ENCODE measurements around the gene RIC8A. TPM values are rescaled to one million over a fixed set of nuclear protein-coding genes. Genes with fewer than 3 reads are reported as not detected.
A peak's percentile ranks its signal among the peaks of the same experiment; 100 is the strongest.

The RIC8A gene
- total RNA-seq, 1 donor from 2014 or later, result 102 TPM

- intact Hi-C loops (cut with DNase I), result no loop called here
- Histone ChIP-seq H3K27ac (no peak overlapping the region), H3K4me3 (no peak overlapping the region), H3K27me3 (no peaks in the 10 kb centered on the region), H3K36me3 (peaks cover 18 to 22% of the 10 kb centered on the region in 2 donors), H3K4me1 (no peaks in the 10 kb centered on the region), H3K9me3 (no peaks in the 10 kb centered on the region)
- TF ChIP-seq, protein P1, sequence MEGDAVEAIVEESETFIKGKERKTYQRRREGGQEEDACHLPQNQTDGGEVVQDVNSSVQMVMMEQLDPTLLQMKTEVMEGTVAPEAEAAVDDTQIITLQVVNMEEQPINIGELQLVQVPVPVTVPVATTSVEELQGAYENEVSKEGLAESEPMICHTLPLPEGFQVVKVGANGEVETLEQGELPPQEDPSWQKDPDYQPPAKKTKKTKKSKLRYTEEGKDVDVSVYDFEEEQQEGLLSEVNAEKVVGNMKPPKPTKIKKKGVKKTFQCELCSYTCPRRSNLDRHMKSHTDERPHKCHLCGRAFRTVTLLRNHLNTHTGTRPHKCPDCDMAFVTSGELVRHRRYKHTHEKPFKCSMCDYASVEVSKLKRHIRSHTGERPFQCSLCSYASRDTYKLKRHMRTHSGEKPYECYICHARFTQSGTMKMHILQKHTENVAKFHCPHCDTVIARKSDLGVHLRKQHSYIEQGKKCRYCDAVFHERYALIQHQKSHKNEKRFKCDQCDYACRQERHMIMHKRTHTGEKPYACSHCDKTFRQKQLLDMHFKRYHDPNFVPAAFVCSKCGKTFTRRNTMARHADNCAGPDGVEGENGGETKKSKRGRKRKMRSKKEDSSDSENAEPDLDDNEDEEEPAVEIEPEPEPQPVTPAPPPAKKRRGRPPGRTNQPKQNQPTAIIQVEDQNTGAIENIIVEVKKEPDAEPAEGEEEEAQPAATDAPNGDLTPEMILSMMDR (IDR thresholded peaks at IDR 0.05), result no peak
- DNase-seq (ENCODE audit: low spot score in 2 of 2), result no peak
These were observed 48.3 kb downstream of the RIC8A start for GRCh38 chr11:255816-256215.

GRCh38 chr11:256952-257737 is 49.6 kb downstream of the RIC8A start:
- H3K9me3 ChIP-seq, result no peaks in the 10 kb centered on the region
- no peak overlapping the region for H3K4me3 ChIP-seq
- H3K27ac ChIP-seq, result no peak overlapping the region
- intact Hi-C loops (cut with DNase I), result no loop called here
- DNase-seq (ENCODE audit: low spot score in 2 of 2), result peak in 1 of 2 donors; percentile 38
- TF ChIP-seq, protein P1 (IDR thresholded peaks at IDR 0.05), result no peak
- H3K27me3 ChIP-seq, result no peaks in the 10 kb centered on the region
- peaks cover 9 to 10% of the 10 kb centered on the region in 2 donors for H3K36me3 ChIP-seq
- no peaks in the 10 kb centered on the region for H3K4me1 ChIP-seq

GRCh38 chr11:257766-258493 is 50.4 kb downstream of the RIC8A start:
- TF ChIP-seq, protein P1 (IDR thresholded peaks at IDR 0.05), result no peak
- H3K27me3 ChIP-seq, result no peaks in the 10 kb centered on the region
- no peak overlapping the region for H3K27ac ChIP-seq
- no peak overlapping the region for H3K4me3 ChIP-seq
- peaks cover 2 to 3% of the 10 kb centered on the region in 2 donors for H3K36me3 ChIP-seq
- intact Hi-C loops (cut with DNase I), result no loop called here
- H3K4me1 ChIP-seq, result no peaks in the 10 kb centered on the region
- no peaks in the 10 kb centered on the region for H3K9me3 ChIP-seq
- peak in 1 of 2 donors; percentile 43 for DNase-seq (ENCODE audit: low spot score in 2 of 2)

GRCh38 chr11:259413-259812 is 51.9 kb downstream of the RIC8A start:
- intact Hi-C loops (cut with DNase I), result no loop called here
- no peaks in the 10 kb centered on the region for H3K27me3 ChIP-seq
- no peak overlapping the region for H3K27ac ChIP-seq
- DNase-seq (ENCODE audit: low spot score in 2 of 2), result no peak
- no peak overlapping the region for H3K4me3 ChIP-seq
- no peaks in the 10 kb centered on the region for H3K36me3 ChIP-seq
- H3K4me1 ChIP-seq, result no peaks in the 10 kb centered on the region
- H3K9me3 ChIP-seq, result no peaks in the 10 kb centered on the region
- TF ChIP-seq, protein P1 (IDR thresholded peaks at IDR 0.05), result no peak

DNA sequence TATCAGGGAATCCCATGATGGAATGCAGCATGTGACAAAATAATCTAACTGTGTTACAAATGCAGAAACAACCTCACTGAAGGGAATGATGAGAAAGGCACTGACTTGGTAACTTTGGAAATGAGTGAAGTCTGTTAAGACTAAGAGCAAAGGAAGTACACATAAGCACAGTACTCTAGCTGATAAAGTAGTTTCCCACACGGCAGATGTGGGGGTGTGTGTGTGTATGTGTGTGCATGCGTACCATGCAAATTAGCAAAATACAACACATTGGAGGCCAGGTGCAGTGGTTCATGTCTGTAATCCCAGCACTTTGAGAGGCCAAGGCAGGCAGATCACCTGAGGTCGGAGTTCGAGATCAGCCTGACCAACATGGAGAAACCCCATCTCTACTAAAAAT is 54.1 kb downstream of the RIC8A start:
- Histone ChIP-seq H3K9me3 (no peaks in the 10 kb centered on the region), H3K4me1 (no peaks in the 10 kb centered on the region), H3K27me3 (no peaks in the 10 kb centered on the region), H3K4me3 (no peak overlapping the region), H3K36me3 (no peaks in the 10 kb centered on the region), H3K27ac (no peak overlapping the region)
- intact Hi-C loops (cut with DNase I), result no loop called here
- TF ChIP-seq, protein P1 (IDR thresholded peaks at IDR 0.05), result no peak
- no peak for DNase-seq (ENCODE audit: low spot score in 2 of 2)

Other genes with a start within 250 kb of the RIC8A start
- not detected for gene SCGB1C1, start 14.6 kb upstream of the RIC8A start, total RNA-seq
- 42.3 TPM for gene BET1L, start 309 bp upstream of the RIC8A start, total RNA-seq
- gene SIRT3, start 28.6 kb downstream of the RIC8A start, total RNA-seq, result 69.9 TPM
- 50.2 TPM for gene PSMD13, start 29.3 kb downstream of the RIC8A start, total RNA-seq
- not detected for gene NLRP6, start 70.7 kb downstream of the RIC8A start, total RNA-seq
- gene PGGHG, start 81.4 kb downstream of the RIC8A start, total RNA-seq, result 155 TPM
- not detected for gene IFITM5, start 91.8 kb downstream of the RIC8A start, total RNA-seq
- gene IFITM2, start 100.1 kb downstream of the RIC8A start, total RNA-seq, result 1,131 TPM
- 650 TPM for gene IFITM1, start 106.3 kb downstream of the RIC8A start, total RNA-seq
- gene IFITM3, start 113.2 kb downstream of the RIC8A start, total RNA-seq, result 1,421 TPM
- not detected for gene B4GALNT4, start 161.8 kb downstream of the RIC8A start, total RNA-seq
- gene PKP3, start 186.5 kb downstream of the RIC8A start, total RNA-seq, result not detected
- gene SIGIRR, start 207.3 kb downstream of the RIC8A start, total RNA-seq, result 121 TPM
- 4.0 TPM for gene ANO9, start 234.3 kb downstream of the RIC8A start, total RNA-seq
- gene PTDSS2, start 242.6 kb downstream of the RIC8A start, total RNA-seq, result 185 TPM

Measured in ascending aorta (tissue), 2 donors.